Keratinocyte (primary cell): ENCODE measurements around the gene MYPOP. TPM values are rescaled to one million over a fixed set of nuclear protein-coding genes. Genes with fewer than 3 reads are reported as not detected.
"Not testable (repeated sequence)": the region's sequence is repeated elsewhere in the genome, so short reads cannot be mapped to it uniquely, and the experiment has no call there.

ENCODE experiments used
- DNase-seq: peaks from one replicate; pipeline ENCODE4 v3.0.0-alpha.2; 2011; ENCODE audit warnings: low read depth, missing footprints, low spot score
- FAIRE-seq: peaks from 2 replicates; lab custom pipeline; 2011; peaks lifted over from hg19 to GRCh38; lab: Jason Lieb, UNC
- H2AFZ ChIP-seq: 2 replicates; pipeline ENCODE4 v1.6.0; 2012; ENCODE audit warnings: low read length, control low read depth, inconsistent platforms; ENCODE audit not compliant: control insufficient read depth
- H3K27ac ChIP-seq: 2 replicates; pipeline ENCODE4 v1.5.1; 2011; ENCODE audit warnings: low read length; ENCODE audit not compliant: control insufficient read depth, insufficient read depth
- H3K27me3 ChIP-seq: 3 replicates; pipeline ENCODE4 v1.6.0; 2011; ENCODE audit warnings: low read length; ENCODE audit not compliant: control insufficient read depth, insufficient read depth; ENCODE audit errors: extremely low read depth
- H3K36me3 ChIP-seq, 2 experiments: 2 replicates in 1 of 2; 3 replicates in 1 of 2; pipeline ENCODE4 v1.5.1; 2011; ENCODE audit warnings: low read length in 2 of 2, mild to moderate bottlenecking in 1 of 2; ENCODE audit not compliant: control insufficient read depth in 2 of 2, insufficient read depth in 2 of 2; ENCODE audit errors: extremely low read depth in 1 of 2
- H3K4me1 ChIP-seq: 3 replicates; pipeline ENCODE4 v1.5.1; 2011; ENCODE audit warnings: low read length; ENCODE audit not compliant: control insufficient read depth, insufficient read depth; ENCODE audit errors: extremely low read depth
- H3K4me2 ChIP-seq: 3 replicates; pipeline ENCODE4 v1.6.0; 2011; ENCODE audit warnings: low read depth, low read length; ENCODE audit not compliant: control insufficient read depth, insufficient read depth; ENCODE audit errors: extremely low read depth
- H3K4me3 ChIP-seq, 3 experiments: fragments of 200-600 bp in 1 of 3; sonication (generic) in 1 of 3; 2 replicates in 2 of 3; 3 replicates in 1 of 3; pipeline ENCODE4 v1.5.1; 2011 to 2016; ENCODE audit warnings: low read length in 3 of 3, mild to moderate bottlenecking in 3 of 3, control low read depth in 2 of 3, inconsistent platforms in 1 of 3, low read depth in 1 of 3, mixed read lengths in 1 of 3, mixed run types in 1 of 3, moderate library complexity in 1 of 3; ENCODE audit not compliant: control insufficient read depth in 2 of 3, insufficient read depth in 2 of 3; ENCODE audit errors: extremely low read depth in 1 of 3
- H3K79me2 ChIP-seq: 2 replicates; pipeline ENCODE4 v1.6.0; 2012; ENCODE audit warnings: low read length; ENCODE audit not compliant: control insufficient read depth, insufficient read depth
- H3K9ac ChIP-seq: 3 replicates; pipeline ENCODE4 v1.6.0; 2011; ENCODE audit warnings: low read length; ENCODE audit not compliant: control insufficient read depth, insufficient read depth; ENCODE audit errors: extremely low read depth
- H3K9me1 ChIP-seq: 3 replicates; pipeline ENCODE4 v1.6.0; 2011; ENCODE audit warnings: low read length; ENCODE audit not compliant: control insufficient read depth, insufficient read depth; ENCODE audit errors: extremely low read depth
- H3K9me3 ChIP-seq: 2 replicates; pipeline ENCODE4 v1.5.1; 2012; ENCODE audit warnings: low read depth, low read length; ENCODE audit not compliant: control insufficient read depth
- H4K20me1 ChIP-seq: 3 replicates; pipeline ENCODE4 v1.6.0; 2011; ENCODE audit warnings: low read length; ENCODE audit not compliant: control insufficient read depth, insufficient read depth; ENCODE audit errors: extremely low read depth
- CTCF ChIP-seq, 3 experiments: IDR thresholded peaks in 1 of 3; conservative IDR thresholded peaks in 1 of 3; optimal IDR thresholded peaks in 1 of 3; 2 replicates in 2 of 3; 3 replicates in 1 of 3; pipeline versions ENCODE3 to v1.5.1; 2011; ENCODE audit warnings: low read length in 3 of 3, mild to moderate bottlenecking in 3 of 3, moderate library complexity in 2 of 3, control low read depth in 1 of 3, inconsistent platforms in 1 of 3; ENCODE audit not compliant: insufficient read depth in 2 of 3; ENCODE audit errors: extremely low read depth in 1 of 3
- EZH2 ChIP-seq: IDR thresholded peaks from one replicate; pipeline ENCODE4 v1.6.1; 2012; ENCODE audit warnings: inconsistent platforms, mild to moderate bottlenecking, low read length, moderate library complexity
- dilution Hi-C: fragments of 300-500 bp; cut with MboI; formaldehyde crosslinking; loops from one replicate; pipeline ENCODE4 v1.7.0; 2020; ENCODE audit warnings: low sequenced_read_pairs; ENCODE audit not compliant: extremely low pct_ligation_motif_present
- polyA plus RNA-seq, 5 experiments: library from polyadenylated mRNA; depleted of rRNA in 3 of 5; stranded (reverse) in 3 of 5; stranded (forward) in 1 of 5; unstranded in 1 of 5; fragments of >200 nt; gene quantifications; 1 replicate in 1 of 5; 2 replicates in 3 of 5; 3 replicates in 1 of 5; pipeline versions ENCODE4 v1.2.1 to v1.2.3, GENCODE V29; 2011 to 2012; ENCODE audit warnings: missing spikeins in 2 of 5, low read depth in 1 of 5, low replicate concordance in 1 of 5

Gene MYPOP
- polyA plus RNA-seq, 1 donor (not counting 4 experiments of a cell fraction or from before 2014, with no cell fraction given): 1.3 TPM

- H3K27ac ChIP-seq: no peak overlapping the region
- H3K4me2 ChIP-seq: no peak overlapping the region
- no peaks in the 10 kb centered on the region for H3K9me3 ChIP-seq
- H3K9me1 ChIP-seq: no peaks in the 10 kb centered on the region
- H3K27me3 ChIP-seq: no peaks in the 10 kb centered on the region
- no peak overlapping the region for H3K9ac ChIP-seq
- no peak overlapping the region for H3K4me3 ChIP-seq
- peaks cover 7 to 9% of the 10 kb centered on the region in 2 experiments for H3K36me3 ChIP-seq
- DNase-seq (no peak), FAIRE-seq (no peak)
- H3K79me2 ChIP-seq: peaks cover 2% of the 10 kb centered on the region
- peaks cover 6% of the 10 kb centered on the region for H3K4me1 ChIP-seq
- no peaks in the 10 kb centered on the region for H4K20me1 ChIP-seq
- TF ChIP-seq CTCF (optimal IDR thresholded peaks at IDR 0.05 in 1 of 3, IDR thresholded peaks at IDR 0.05 in 1 of 3, conservative IDR thresholded peaks at IDR 0.05 in 1 of 3; ENCODE audit: extremely low read depth in 1 of 3, insufficient read depth in 2 of 3, low read length in 3 of 3) (no peak), EZH2 (no peak)
- no peak overlapping the region for H2AFZ ChIP-seq
- dilution Hi-C loops: no loop called here
Measured at GRCh38 chr19:45899253-45899652, 3.2 kb downstream of the MYPOP start.

GRCh38 chr19:45897261-45897812 lies 5.1 kb downstream of the MYPOP start:
- DNase-seq (no peak), FAIRE-seq (no peak)
- Histone ChIP-seq H2AFZ (no peak overlapping the region), H4K20me1 (no peaks in the 10 kb centered on the region), H3K9me1 (no peaks in the 10 kb centered on the region), H3K27me3 (no peaks in the 10 kb centered on the region), H3K27ac (no peak overlapping the region), H3K4me3 (no peak overlapping the region), H3K79me2 (peaks cover 2% of the 10 kb centered on the region), H3K4me1 (no peaks in the 10 kb centered on the region), H3K9me3 (no peaks in the 10 kb centered on the region), H3K36me3 (peaks cover 7 to 9% of the 10 kb centered on the region in 2 experiments), H3K4me2 (no peak overlapping the region), H3K9ac (no peak overlapping the region)
- no peak for TF ChIP-seq CTCF (optimal IDR thresholded peaks at IDR 0.05 in 1 of 3, IDR thresholded peaks at IDR 0.05 in 1 of 3, conservative IDR thresholded peaks at IDR 0.05 in 1 of 3; ENCODE audit: extremely low read depth in 1 of 3, insufficient read depth in 2 of 3, low read length in 3 of 3)
- TF ChIP-seq EZH2: no peak
- dilution Hi-C loops: no loop called here

- H3K9ac ChIP-seq, H3K4me2 ChIP-seq, H3K9me3 ChIP-seq, dilution Hi-C loops, H2AFZ ChIP-seq, H3K4me3 ChIP-seq, H3K4me1 ChIP-seq, H3K79me2 ChIP-seq, FAIRE-seq, H3K27me3 ChIP-seq, H4K20me1 ChIP-seq, H3K27ac ChIP-seq, DNase-seq, H3K9me1 ChIP-seq: not testable (repeated sequence)
- peaks cover 7 to 10% of the 10 kb centered on the region in 2 experiments for H3K36me3 ChIP-seq
Measured at GRCh38 chr19:45895983-45896599, 6.3 kb downstream of the MYPOP start.
